GM12878 (cell line): ENCODE data around the gene BANP. TPM values are rescaled to one million over a fixed set of nuclear protein-coding genes. Genes with fewer than 3 reads are reported as not detected.

ENCODE experiments used
- ATAC-seq: fragments of 200-7000 bp; cut with Tn5 transposase; 3 replicates; pipeline ENCODE4 v1.9.1; 2020; ENCODE audit warnings: mild to moderate bottlenecking, moderate library complexity
- BruUV-seq: library from RNA; stranded (reverse); fragments of 400-500 nt; replicated peaks from 2 replicates; lab custom pipeline; 2021; lab: Mats Ljungman, UMichigan
- CTCF ChIA-PET: fragments of 300-600 bp; sonication (Branson Sonifier 250); formaldehyde crosslinking; extraction: SDS; loops from one replicate; lab custom pipeline; 2021; ENCODE audit warnings: inconsistent platforms; lab: Yijun Ruan, JAX
- POLR2A ChIA-PET: fragments of 350-600 bp; formaldehyde crosslinking; extraction: SDS; loops from one replicate; lab custom pipeline; 2021; ENCODE audit warnings: inconsistent platforms; lab: Charles Lee
- RAD21 ChIA-PET: fragments of 300-600 bp; sonication (Branson Sonifier 250); formaldehyde crosslinking; loops from one replicate; lab custom pipeline; 2023; ENCODE audit warnings: antibody characterized with exemption; ENCODE audit not compliant: unreplicated experiment; lab: Charles Lee
- SMC1A ChIA-PET: fragments of 300-600 bp; sonication (Branson Sonifier 250); formaldehyde crosslinking; loops from one replicate; lab custom pipeline; 2023; ENCODE audit not compliant: unreplicated experiment, uncharacterized antibody; lab: Charles Lee
- DNase-seq: peaks from one replicate; pipeline ENCODE4 v3.0.0-alpha.2; 2011; ENCODE audit warnings: low read depth, low spot score
- FAIRE-seq: peaks from 3 replicates; lab custom pipeline; 2011; peaks lifted over from hg19 to GRCh38; lab: Jason Lieb, UNC
- H2AFZ ChIP-seq: 2 replicates; pipeline ENCODE4 v1.6.0; 2011; ENCODE audit warnings: low read depth, low read length, control low read depth; ENCODE audit not compliant: control insufficient read depth
- H3K27ac ChIP-seq: 2 replicates; pipeline ENCODE4 v1.5.1; 2011; ENCODE audit warnings: control low read depth; ENCODE audit not compliant: control insufficient read depth, insufficient read depth
- H3K27me3 ChIP-seq, 2 experiments: replicated peaks in 1 of 2; 2 replicates each; pipeline versions ENCODE4 v1.6.0 to v1.6.1; 2011; ENCODE audit warnings: low read length in 1 of 2; ENCODE audit not compliant: control insufficient read depth in 2 of 2, insufficient read depth in 2 of 2
- H3K36me3 ChIP-seq, 2 experiments: 2 replicates each; pipeline ENCODE4 v1.5.1; 2011; ENCODE audit warnings: low read length in 1 of 2; ENCODE audit not compliant: control insufficient read depth in 2 of 2, insufficient read depth in 2 of 2
- H3K4me1 ChIP-seq: 2 replicates; pipeline ENCODE4 v1.6.1; 2011; ENCODE audit warnings: mild to moderate bottlenecking, low read length, moderate library complexity, mixed read lengths; ENCODE audit not compliant: control insufficient read depth, insufficient read depth
- H3K4me2 ChIP-seq: 2 replicates; pipeline ENCODE4 v1.6.0; 2011; ENCODE audit warnings: control low read depth; ENCODE audit not compliant: control insufficient read depth, insufficient read depth
- H3K4me3 ChIP-seq: fragments of 200-600 bp; sonication (generic); 2 replicates; pipeline ENCODE4 v1.5.1; 2016
- H3K79me2 ChIP-seq: 2 replicates; pipeline ENCODE4 v1.6.0; 2011; ENCODE audit warnings: low read length; ENCODE audit not compliant: control insufficient read depth, insufficient read depth
- H3K9ac ChIP-seq: 2 replicates; pipeline ENCODE4 v1.8.0; 2011; ENCODE audit warnings: low read length, control low read depth, mixed read lengths; ENCODE audit not compliant: control insufficient read depth, insufficient read depth
- H3K9me3 ChIP-seq: replicated peaks from 3 replicates; pipeline ENCODE4 v1.5.1; 2011; ENCODE audit warnings: mild to moderate bottlenecking, low read length; ENCODE audit not compliant: control insufficient read depth, insufficient read depth
- H4K20me1 ChIP-seq: 2 replicates; pipeline ENCODE4 v1.6.0; 2011; ENCODE audit not compliant: control insufficient read depth, insufficient read depth
- ATF3 ChIP-seq: IDR thresholded peaks from 2 replicates; pipeline ENCODE4 v1.6.1; 2011; ENCODE audit warnings: low read depth, mild to moderate bottlenecking, low read length, moderate library complexity, borderline replicate concordance; ENCODE audit errors: extremely low read depth
- BCL11A ChIP-seq: IDR thresholded peaks from 2 replicates; pipeline ENCODE4 v1.6.1; 2011; ENCODE audit warnings: low read depth, low read length
- E2F4 ChIP-seq: IDR thresholded peaks from 2 replicates; pipeline ENCODE4 v1.6.1; 2012; ENCODE audit warnings: low read depth, low read length, improper control_type of control experiment
- IRF5 ChIP-seq: fragments of 450-650 bp; IDR thresholded peaks from 2 replicates; pipeline ENCODE4 v1.6.1; 2017; ENCODE audit warnings: borderline replicate concordance
- JUND ChIP-seq: IDR thresholded peaks from 2 replicates; pipeline ENCODE4 v1.6.1; 2012; ENCODE audit warnings: low read depth, mild to moderate bottlenecking, low read length, improper control_type of control experiment, moderate library complexity
- MYB ChIP-seq: fragments of 150-350 bp; IDR thresholded peaks from 2 replicates; pipeline ENCODE4 v1.6.1; 2014; ENCODE audit warnings: mild to moderate bottlenecking, low read depth, low read length, borderline replicate concordance
- NFYA ChIP-seq: IDR thresholded peaks from 2 replicates; pipeline ENCODE4 v1.6.1; 2011; ENCODE audit warnings: low read depth, mild to moderate bottlenecking, low read length, improper control_type of control experiment, borderline replicate concordance
- PKNOX1 ChIP-seq: fragments of 450-650 bp; IDR thresholded peaks from 2 replicates; pipeline ENCODE4 v1.6.1; 2016; ENCODE audit warnings: mild to moderate bottlenecking
- PML ChIP-seq: IDR thresholded peaks from 2 replicates; pipeline ENCODE4 v1.6.1; 2012; ENCODE audit warnings: low read length, inconsistent platforms
- SMARCA5 ChIP-seq: fragments of 450-650 bp; IDR thresholded peaks from 2 replicates; pipeline ENCODE4 v1.6.1; 2017; ENCODE audit warnings: mild to moderate bottlenecking
- TAF1 ChIP-seq: IDR thresholded peaks from 2 replicates; pipeline ENCODE4 v1.6.1; 2011; ENCODE audit warnings: mild to moderate bottlenecking, low read depth, low read length, borderline replicate concordance
- USF1 ChIP-seq: IDR thresholded peaks from 2 replicates; pipeline ENCODE4 v1.6.1; 2011; ENCODE audit warnings: borderline replicate concordance, low read depth, mild to moderate bottlenecking, moderate library complexity, mixed read lengths, low read length; ENCODE audit not compliant: insufficient read depth; ENCODE audit errors: extremely low read length
- ZNF274 ChIP-seq: IDR thresholded peaks from one replicate; pipeline ENCODE4 v1.8.0; 2011; ENCODE audit not compliant: insufficient read length, insufficient read depth
- ZNF687 ChIP-seq: fragments of 450-650 bp; IDR thresholded peaks from 2 replicates; pipeline ENCODE4 v1.6.1; 2017; ENCODE audit warnings: mild to moderate bottlenecking, moderate library complexity
- WGBS: methylation state at CpG from one replicate; pipeline ENCODE4 v1.1.6; 2016; ENCODE audit warnings: low lambda C conversion rate; ENCODE audit not compliant: insufficient replicate concordance, insufficient coverage; ENCODE audit errors: missing lambda C conversion rate; 5-methylcytosine and 5-hydroxymethylcytosine counted together
- in situ Hi-C: fragments of 300-500 bp; cut with MboI; formaldehyde crosslinking; loops from 9 replicates; pipeline ENCODE4 v1.14.3; 2018; ENCODE audit warnings: mixed read lengths
- intact Hi-C: fragments of 100-400 bp; cut with micrococcal nuclease; formaldehyde crosslinking; loops from one replicate; pipeline ENCODE4 v1.14.2; 2022; ENCODE audit not compliant: unreplicated experiment
- polyA plus RNA-seq, 11 experiments: library from polyadenylated mRNA; depleted of rRNA in 4 of 11; unstranded in 6 of 11; stranded (reverse) in 5 of 11; fragments of >200 nt; fragmentation: Nextera tagmentation in 4 of 11; fragmentation: Illumina TruSeq in 1 of 11; extraction: Ambion mirVana in 4 of 11; extraction: Trizol in 1 of 11; gene quantifications; 1 replicate in 1 of 11; 2 replicates in 10 of 11; pipeline versions ENCODE4 v1.2.1 to v1.2.3, GENCODE V29; 2011 to 2016; ENCODE audit warnings: inconsistent platforms in 2 of 11, missing spikeins in 2 of 11, low read depth in 1 of 11
- total RNA-seq, 4 experiments: library from RNA; depleted of rRNA in 3 of 4; stranded (reverse); fragments of >200 nt in 3 of 4; fragmentation: Illumina TruSeq in 1 of 4; extraction: Trizol in 1 of 4; gene quantifications; 2 replicates each; pipeline versions ENCODE4 v1.2.1 to v1.2.3, GENCODE V29; 2013 to 2021

Gene BANP
- total and polyA plus RNA-seq, 10 of the 15 experiments (the other 5 are each of a cell fraction or from before 2014, with no cell fraction given): 3.9 to 21.9 (median 12.2) TPM

GRCh38 chr16:88117476-88117868 lies 166.2 kb downstream of the BANP start:
- Histone ChIP-seq H3K9ac (no peak overlapping the region), H3K27ac (no peak overlapping the region), H4K20me1 (no peaks in the 10 kb centered on the region), H3K79me2 (no peaks in the 10 kb centered on the region), H3K36me3 (no peaks in the 10 kb centered on the region), H3K4me2 (no peak overlapping the region), H3K4me1 (no peaks in the 10 kb centered on the region), H3K27me3 (no peaks in the 10 kb centered on the region), H2AFZ (no peak overlapping the region), H3K4me3 (no peak overlapping the region), H3K9me3 (no peaks in the 10 kb centered on the region)
- ChIA-PET CTCF (no interaction called here), SMC1A (no interaction called here), POLR2A (no interaction called here), RAD21 (no interaction called here)
- intact Hi-C loops (no loop called here), in situ Hi-C loops (no loop called here)
- ATAC-seq (no peak), DNase-seq (no peak), FAIRE-seq (no peak)
- BruUV-seq: no TSS peak
- WGBS: 50% methylated on average over 20 of the region's 20 CpGs
- TF ChIP-seq USF1: no peak
- no peak for TF ChIP-seq MYB
- TF ChIP-seq PML: no peak
- TF ChIP-seq BCL11A: no peak
- TF ChIP-seq IRF5: no peak
- no peak for TF ChIP-seq JUND
- no peak for TF ChIP-seq ATF3
- no peak for TF ChIP-seq E2F4
- TF ChIP-seq TAF1: no peak
- TF ChIP-seq PKNOX1: no peak
- no peak for TF ChIP-seq ZNF274
- TF ChIP-seq NFYA: no peak
- no peak for TF ChIP-seq ZNF687
- no peak for TF ChIP-seq SMARCA5
